Measurements from ENCODE around the gene RIMBP2.

DNA sequence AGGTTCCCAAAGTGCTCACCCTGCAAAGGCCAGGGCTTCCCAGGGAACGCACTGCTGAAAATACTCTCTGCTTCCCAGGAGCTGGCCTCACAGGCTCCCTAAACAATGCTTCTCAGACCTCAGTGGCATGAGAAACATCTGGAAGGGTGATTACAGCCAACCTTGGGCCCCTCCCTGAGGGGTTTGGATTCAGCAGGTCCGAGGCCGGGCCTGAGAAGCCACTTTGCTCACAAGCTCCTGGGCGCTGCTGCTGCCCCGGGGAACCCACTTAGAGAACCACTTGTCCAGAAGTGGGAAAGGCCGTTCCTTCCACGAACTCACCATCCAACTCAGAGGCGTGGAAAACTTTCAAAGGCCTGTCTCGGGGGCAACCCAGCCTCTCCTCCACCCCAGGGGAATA, 247.9 kb downstream of the RIMBP2 start:
- TF ChIP-seq POLR2A (IDR thresholded peaks at IDR 0.05): no peak
- TF ChIP-seq, protein P1, sequence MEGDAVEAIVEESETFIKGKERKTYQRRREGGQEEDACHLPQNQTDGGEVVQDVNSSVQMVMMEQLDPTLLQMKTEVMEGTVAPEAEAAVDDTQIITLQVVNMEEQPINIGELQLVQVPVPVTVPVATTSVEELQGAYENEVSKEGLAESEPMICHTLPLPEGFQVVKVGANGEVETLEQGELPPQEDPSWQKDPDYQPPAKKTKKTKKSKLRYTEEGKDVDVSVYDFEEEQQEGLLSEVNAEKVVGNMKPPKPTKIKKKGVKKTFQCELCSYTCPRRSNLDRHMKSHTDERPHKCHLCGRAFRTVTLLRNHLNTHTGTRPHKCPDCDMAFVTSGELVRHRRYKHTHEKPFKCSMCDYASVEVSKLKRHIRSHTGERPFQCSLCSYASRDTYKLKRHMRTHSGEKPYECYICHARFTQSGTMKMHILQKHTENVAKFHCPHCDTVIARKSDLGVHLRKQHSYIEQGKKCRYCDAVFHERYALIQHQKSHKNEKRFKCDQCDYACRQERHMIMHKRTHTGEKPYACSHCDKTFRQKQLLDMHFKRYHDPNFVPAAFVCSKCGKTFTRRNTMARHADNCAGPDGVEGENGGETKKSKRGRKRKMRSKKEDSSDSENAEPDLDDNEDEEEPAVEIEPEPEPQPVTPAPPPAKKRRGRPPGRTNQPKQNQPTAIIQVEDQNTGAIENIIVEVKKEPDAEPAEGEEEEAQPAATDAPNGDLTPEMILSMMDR (IDR thresholded peaks at IDR 0.05): no peak

Measured in lower leg skin (tissue), 3 donors.